Body of pancreas (tissue), 4 donors: Measurements from ENCODE around the gene PDZK1IP1. TPM values are rescaled to one million over a fixed set of nuclear protein-coding genes. Genes with fewer than 3 reads are reported as not detected.

Experiments used
- ATAC-seq: fragments of 150-250 bp; one replicate; pipeline ENCODE4 v1.9.1; 2016
- DNase-seq, 4 donors: peaks; one replicate each; pipeline ENCODE4 v3.0.0-alpha.2; 2019
- H3K27ac ChIP-seq, 4 donors: fragments of 200-600 bp; sonication (generic); 1 replicate in 3 of 4; 2 replicates in 1 of 4; pipeline versions ENCODE4 v1.5.1 to v1.6.1; 2016 to 2019; ENCODE audit warnings: mild to moderate bottlenecking in 1 of 4, mixed read lengths in 1 of 4, moderate library complexity in 1 of 4
- H3K27me3 ChIP-seq, 2 donors: fragments of 200-600 bp; sonication (generic); one replicate each; pipeline ENCODE4 v1.6.0; 2016; ENCODE audit warnings: mild to moderate bottlenecking in 1 of 2
- H3K36me3 ChIP-seq, 2 donors: fragments of 200-600 bp; sonication (generic); replicated peaks in 1 of 2; 2 replicates each; pipeline ENCODE4 v1.5.1; 2016; ENCODE audit warnings: low read depth in 2 of 2; ENCODE audit not compliant: insufficient read depth in 1 of 2
- H3K4me1 ChIP-seq: fragments of 200-600 bp; sonication (generic); one replicate; pipeline ENCODE4 v1.6.0; 2016
- H3K4me3 ChIP-seq, 2 donors: fragments of 200-600 bp; sonication (generic); 1 replicate in 1 of 2; 2 replicates in 1 of 2; pipeline ENCODE4 v1.5.1; 2016 to 2019
- H3K9me3 ChIP-seq, 3 donors: fragments of 200-600 bp; sonication (generic); 1 replicate in 2 of 3; 2 replicates in 1 of 3; pipeline ENCODE4 v1.5.1; 2016
- CTCF ChIP-seq, 7 experiments: fragments of 450-650 bp in 4 of 7; fragments of 200-600 bp in 3 of 7; sonication (generic) in 3 of 7; IDR thresholded peaks; one replicate each; pipeline ENCODE4 v1.5.1; 2016 to 2019; ENCODE audit warnings: antibody characterized with exemption in 7 of 7
- POLR2A ChIP-seq, 3 donors: fragments of 450-650 bp; IDR thresholded peaks; one replicate each; pipeline ENCODE4 v1.6.1; 2016; ENCODE audit warnings: antibody characterized with exemption in 3 of 3, mild to moderate bottlenecking in 2 of 3
- WGBS, 2 donors: methylation state at CpG; one replicate each; pipeline ENCODE4 v1.1.5; 2017; 5-methylcytosine and 5-hydroxymethylcytosine counted together
- intact Hi-C: fragments of 100-400 bp; cut with DNase I; formaldehyde crosslinking; loops from one replicate; pipeline ENCODE4 v1.15.1; 2023
- total RNA-seq, 2 donors: library from RNA; depleted of rRNA; stranded (reverse); fragments of >200 nt; gene quantifications; one replicate each; pipeline ENCODE4 v1.1.0, GENCODE V29; 2016

PDZK1IP1 gene
- total RNA-seq, 2 donors from 2014 or later = 54.2 to 56.4 TPM

GRCh38 chr1:47229886-47230691 lies 40.3 kb upstream of the PDZK1IP1 start:
- TF ChIP-seq POLR2A (IDR thresholded peaks at IDR 0.05) (no peak), CTCF (IDR thresholded peaks at IDR 0.05) (no peak)
- WGBS, 2 donors = 15 to 18% methylated on average over 23 of the region's 23 CpGs
- no peak overlapping the region for H3K27ac ChIP-seq
- H3K27me3 ChIP-seq = peaks cover 5 to 45% of the 10 kb centered on the region in 2 donors
- H3K4me3 ChIP-seq = no peak overlapping the region
- no peaks in the 10 kb centered on the region for H3K36me3 ChIP-seq
- H3K4me1 ChIP-seq = peaks cover 28% of the 10 kb centered on the region
- DNase-seq (no peak), ATAC-seq (no peak)
- no peaks in the 10 kb centered on the region for H3K9me3 ChIP-seq
- intact Hi-C loops = no loop called here

- Histone ChIP-seq H3K27me3 (peaks cover 9 to 53% of the 10 kb centered on the region in 2 donors), H3K27ac (no peak overlapping the region), H3K4me1 (peaks cover 35% of the 10 kb centered on the region), H3K36me3 (no peaks in the 10 kb centered on the region), H3K4me3 (no peak overlapping the region), H3K9me3 (no peaks in the 10 kb centered on the region)
- DNase-seq (no peak), ATAC-seq (no peak)
- intact Hi-C loops = no loop called here
- TF ChIP-seq POLR2A (IDR thresholded peaks at IDR 0.05) (no peak), CTCF (IDR thresholded peaks at IDR 0.05) (no peak)
- whole genome bisulfite sequencing, 2 donors = 19 to 20% methylated on average over 33 to 35 of the region's 35 CpGs
Observed at GRCh38 chr1:47229031-47229885, 39.4 kb upstream of the PDZK1IP1 start.

GRCh38 chr1:47228644-47229030 lies 38.8 kb upstream of the PDZK1IP1 start:
- peak; percentile 10 for ATAC-seq
- WGBS, 2 donors = 46 to 88% methylated on average over 3 to 12 of the region's 12 CpGs
- intact Hi-C loops = no loop called here
- H3K9me3 ChIP-seq = no peaks in the 10 kb centered on the region
- TF ChIP-seq POLR2A (IDR thresholded peaks at IDR 0.05) = peak in 2 of 3 donors; percentile 19 to 22
- no peak for TF ChIP-seq CTCF (IDR thresholded peaks at IDR 0.05)
- peaks cover 9 to 59% of the 10 kb centered on the region in 2 donors for H3K27me3 ChIP-seq
- H3K27ac ChIP-seq = no peak overlapping the region
- DNase-seq = no peak
- peaks cover 35% of the 10 kb centered on the region for H3K4me1 ChIP-seq
- H3K36me3 ChIP-seq = no peaks in the 10 kb centered on the region
- H3K4me3 ChIP-seq = no peak overlapping the region

GRCh38 chr1:47227341-47228232 lies 37.8 kb upstream of the PDZK1IP1 start:
- TF ChIP-seq CTCF (IDR thresholded peaks at IDR 0.05) (no peak), POLR2A (IDR thresholded peaks at IDR 0.05) (no peak)
- Histone ChIP-seq H3K27ac (no peak overlapping the region), H3K4me3 (no peak overlapping the region), H3K27me3 (peaks cover 9 to 50% of the 10 kb centered on the region in 2 donors), H3K4me1 (peaks cover 35% of the 10 kb centered on the region), H3K36me3 (no peaks in the 10 kb centered on the region), H3K9me3 (no peaks in the 10 kb centered on the region)
- intact Hi-C loops = no loop called here
- ATAC-seq (no peak), DNase-seq (no peak)
- 43 to 58% methylated on average over 6 to 7 of the region's 7 CpGs for WGBS, 2 donors
